ENCODE data around the gene AAR2. TPM values are rescaled to one million over a fixed set of nuclear protein-coding genes. Genes with fewer than 3 reads are reported as not detected.

Gene AAR2
- polyA plus RNA-seq, 4 donors: 15.7 to 29.3 (median 23.2) TPM

DNA sequence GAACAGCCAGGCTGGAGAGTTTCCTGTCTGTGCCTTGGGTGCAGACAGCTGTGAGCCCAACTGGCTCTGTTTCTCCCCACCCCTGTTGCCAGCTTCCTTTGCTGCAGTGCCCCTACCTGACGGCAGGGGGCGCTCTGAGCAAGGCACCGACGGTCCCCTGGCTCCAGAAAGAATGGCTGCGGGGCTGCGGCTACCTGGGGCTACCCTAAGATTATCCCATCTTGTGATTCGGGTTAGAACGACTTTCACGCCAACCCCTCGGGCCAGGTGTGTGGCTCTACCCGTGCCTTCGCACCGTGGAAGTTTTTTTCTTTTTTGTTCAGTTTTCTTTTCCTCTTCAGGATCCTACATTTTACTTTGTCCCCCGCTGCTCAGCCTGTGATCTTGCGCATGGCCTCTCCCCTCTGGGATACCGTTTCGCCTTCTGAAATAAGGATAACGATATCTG, 33.4 kb upstream of the AAR2 start:
- Histone ChIP-seq H3K36me3 (ENCODE audit: control insufficient read depth in 3 of 3, insufficient read depth in 2 of 3, low read depth in 1 of 3, low read length in 3 of 3) (peaks cover 0 to 74% (median 8%) of the 10 kb centered on the region in 3 donors), H3K27ac (ENCODE audit: low read depth in 1 of 3, low read length in 2 of 3) (no peak overlapping the region), H3K27me3 (ENCODE audit: control insufficient read depth in 3 of 3, insufficient read depth in 3 of 3, low read length in 3 of 3) (no peaks in the 10 kb centered on the region), H3K9me3 (ENCODE audit: control insufficient read depth in 2 of 2, insufficient read depth in 1 of 2, low read depth in 1 of 2, low read length in 1 of 2) (no peaks in the 10 kb centered on the region), H3K4me1 (ENCODE audit: control insufficient read depth in 3 of 3, insufficient read depth in 2 of 3, low read depth in 1 of 3, low read length in 2 of 3) (no peaks in the 10 kb centered on the region), H3K4me3 (ENCODE audit: low read depth in 1 of 3, low read length in 3 of 3) (no peak overlapping the region)
- 31 to 37% (median 33%) methylated on average over 18 of the region's 18 CpGs for WGBS, 3 donors
- DNase-seq: peak; percentile 58 to 66
- no peak for FAIRE-seq

DNA sequence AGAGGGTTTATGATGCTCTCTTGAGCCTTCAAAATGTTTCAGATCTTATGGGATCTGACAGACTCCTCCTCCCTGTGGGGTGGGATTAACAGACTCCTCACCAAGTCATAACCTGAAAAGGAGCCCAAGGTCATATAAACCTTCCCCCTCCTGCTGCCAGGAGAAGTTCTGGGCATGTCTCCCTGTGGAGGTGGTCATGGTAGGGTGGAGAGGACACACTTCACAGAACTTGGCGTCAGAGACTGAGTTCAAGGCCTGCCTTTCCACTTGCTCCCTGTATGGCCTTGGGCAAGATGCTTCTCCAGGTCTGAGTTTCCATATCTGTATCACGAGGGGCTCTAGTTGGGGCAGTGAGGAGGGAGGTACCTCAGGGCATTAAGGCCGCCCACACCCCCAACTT, 32.4 kb upstream of the AAR2 start:
- DNase-seq (no peak), FAIRE-seq (no peak)
- H3K9me3 ChIP-seq (ENCODE audit: control insufficient read depth in 2 of 2, insufficient read depth in 1 of 2, low read depth in 1 of 2, low read length in 1 of 2): no peaks in the 10 kb centered on the region
- no peak overlapping the region for H3K4me3 ChIP-seq (ENCODE audit: low read depth in 1 of 3, low read length in 3 of 3)
- no peaks in the 10 kb centered on the region for H3K4me1 ChIP-seq (ENCODE audit: control insufficient read depth in 3 of 3, insufficient read depth in 2 of 3, low read depth in 1 of 3, low read length in 2 of 3)
- WGBS, 3 donors: 85 to 89% (median 87%) methylated on average over 3 of the region's 3 CpGs
- H3K36me3 ChIP-seq (ENCODE audit: control insufficient read depth in 3 of 3, insufficient read depth in 2 of 3, low read depth in 1 of 3, low read length in 3 of 3): peaks cover 0 to 74% (median 8%) of the 10 kb centered on the region in 3 donors
- H3K27ac ChIP-seq (ENCODE audit: low read depth in 1 of 3, low read length in 2 of 3): no peak overlapping the region
- H3K27me3 ChIP-seq (ENCODE audit: control insufficient read depth in 3 of 3, insufficient read depth in 3 of 3, low read length in 3 of 3): no peaks in the 10 kb centered on the region

GRCh38 chr20:36205026-36205425, 31.3 kb upstream of the AAR2 start:
- no peak overlapping the region for H3K4me3 ChIP-seq (ENCODE audit: low read depth in 1 of 3, low read length in 3 of 3)
- no peaks in the 10 kb centered on the region for H3K4me1 ChIP-seq (ENCODE audit: control insufficient read depth in 3 of 3, insufficient read depth in 2 of 3, low read depth in 1 of 3, low read length in 2 of 3)
- 81 to 92% (median 84%) methylated on average over 3 of the region's 3 CpGs for WGBS, 3 donors
- H3K27ac ChIP-seq (ENCODE audit: low read depth in 1 of 3, low read length in 2 of 3): no peak overlapping the region
- H3K27me3 ChIP-seq (ENCODE audit: control insufficient read depth in 3 of 3, insufficient read depth in 3 of 3, low read length in 3 of 3): no peaks in the 10 kb centered on the region
- no peaks in the 10 kb centered on the region for H3K9me3 ChIP-seq (ENCODE audit: control insufficient read depth in 2 of 2, insufficient read depth in 1 of 2, low read depth in 1 of 2, low read length in 1 of 2)
- FAIRE-seq (no peak), DNase-seq (no peak)
- H3K36me3 ChIP-seq (ENCODE audit: control insufficient read depth in 3 of 3, insufficient read depth in 2 of 3, low read depth in 1 of 3, low read length in 3 of 3): peaks cover 2 to 79% (median 13%) of the 10 kb centered on the region in 3 donors

GRCh38 chr20:36206068-36206467, 30.2 kb upstream of the AAR2 start:
- 88 to 91% (median 90%) methylated on average over 9 of the region's 9 CpGs for WGBS, 3 donors
- H3K36me3 ChIP-seq (ENCODE audit: control insufficient read depth in 3 of 3, insufficient read depth in 2 of 3, low read depth in 1 of 3, low read length in 3 of 3): peaks cover 3 to 80% (median 13%) of the 10 kb centered on the region in 3 donors

GRCh38 chr20:36206641-36207040, 29.6 kb upstream of the AAR2 start:
- peaks cover 3 to 79% (median 13%) of the 10 kb centered on the region in 3 donors for H3K36me3 ChIP-seq (ENCODE audit: control insufficient read depth in 3 of 3, insufficient read depth in 2 of 3, low read depth in 1 of 3, low read length in 3 of 3)

More at GRCh38 chr20:36206068-36206467, 30.2 kb upstream of the AAR2 start:
- Histone ChIP-seq H3K27me3 (ENCODE audit: control insufficient read depth in 3 of 3, insufficient read depth in 3 of 3, low read length in 3 of 3) (no peaks in the 10 kb centered on the region), H3K27ac (ENCODE audit: low read depth in 1 of 3, low read length in 2 of 3) (no peak overlapping the region), H3K4me1 (ENCODE audit: control insufficient read depth in 3 of 3, insufficient read depth in 2 of 3, low read depth in 1 of 3, low read length in 2 of 3) (no peaks in the 10 kb centered on the region), H3K9me3 (ENCODE audit: control insufficient read depth in 2 of 2, insufficient read depth in 1 of 2, low read depth in 1 of 2, low read length in 1 of 2) (no peaks in the 10 kb centered on the region), H3K4me3 (ENCODE audit: low read depth in 1 of 3, low read length in 3 of 3) (no peak overlapping the region)
- FAIRE-seq (no peak), DNase-seq (no peak)

DNA sequence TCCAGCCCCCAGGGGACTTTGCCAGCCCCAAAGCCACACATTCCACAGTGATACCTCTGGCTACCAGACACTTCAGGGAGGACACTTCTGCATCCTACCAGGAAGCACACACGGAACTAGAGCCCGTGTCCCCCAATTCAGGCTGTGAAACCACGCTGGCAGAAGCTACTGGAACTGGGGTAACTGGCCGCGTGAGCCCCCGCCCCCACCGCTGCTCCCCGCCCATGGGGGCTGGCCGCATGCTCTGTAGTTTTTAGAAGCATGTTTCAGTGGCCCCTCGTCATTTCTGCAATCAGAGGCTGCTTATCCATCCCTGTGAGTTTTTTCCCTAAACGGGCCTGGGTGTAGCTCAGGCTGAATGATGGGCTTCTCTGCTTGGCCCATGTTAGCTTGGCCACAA, 28.7 kb upstream of the AAR2 start:
- H3K36me3 ChIP-seq (ENCODE audit: control insufficient read depth in 3 of 3, insufficient read depth in 2 of 3, low read depth in 1 of 3, low read length in 3 of 3): peaks cover 3 to 82% (median 13%) of the 10 kb centered on the region in 3 donors
- no peaks in the 10 kb centered on the region for H3K9me3 ChIP-seq (ENCODE audit: control insufficient read depth in 2 of 2, insufficient read depth in 1 of 2, low read depth in 1 of 2, low read length in 1 of 2)
- FAIRE-seq (no peak), DNase-seq (no peak)
- WGBS, 3 donors: 79 to 93% (median 87%) methylated on average over 11 of the region's 11 CpGs
- no peak overlapping the region for H3K27ac ChIP-seq (ENCODE audit: low read depth in 1 of 3, low read length in 2 of 3)
- H3K4me1 ChIP-seq (ENCODE audit: control insufficient read depth in 3 of 3, insufficient read depth in 2 of 3, low read depth in 1 of 3, low read length in 2 of 3): no peaks in the 10 kb centered on the region
- no peaks in the 10 kb centered on the region for H3K27me3 ChIP-seq (ENCODE audit: control insufficient read depth in 3 of 3, insufficient read depth in 3 of 3, low read length in 3 of 3)
- no peak overlapping the region for H3K4me3 ChIP-seq (ENCODE audit: low read depth in 1 of 3, low read length in 3 of 3)

More at GRCh38 chr20:36206641-36207040, 29.6 kb upstream of the AAR2 start:
- H3K27me3 ChIP-seq (ENCODE audit: control insufficient read depth in 3 of 3, insufficient read depth in 3 of 3, low read length in 3 of 3): no peaks in the 10 kb centered on the region
- no peak overlapping the region for H3K4me3 ChIP-seq (ENCODE audit: low read depth in 1 of 3, low read length in 3 of 3)
- no peaks in the 10 kb centered on the region for H3K4me1 ChIP-seq (ENCODE audit: control insufficient read depth in 3 of 3, insufficient read depth in 2 of 3, low read depth in 1 of 3, low read length in 2 of 3)
- 84 to 91% (median 90%) methylated on average over 9 of the region's 9 CpGs for WGBS, 3 donors
- no peak for FAIRE-seq
- no peak overlapping the region for H3K27ac ChIP-seq (ENCODE audit: low read depth in 1 of 3, low read length in 2 of 3)
- no peaks in the 10 kb centered on the region for H3K9me3 ChIP-seq (ENCODE audit: control insufficient read depth in 2 of 2, insufficient read depth in 1 of 2, low read depth in 1 of 2, low read length in 1 of 2)
- DNase-seq: no peak

GRCh38 chr20:36208257-36208656, 28.0 kb upstream of the AAR2 start:
- DNase-seq (no peak), FAIRE-seq (no peak)
- peaks cover 3 to 81% (median 13%) of the 10 kb centered on the region in 3 donors for H3K36me3 ChIP-seq (ENCODE audit: control insufficient read depth in 3 of 3, insufficient read depth in 2 of 3, low read depth in 1 of 3, low read length in 3 of 3)
- H3K9me3 ChIP-seq (ENCODE audit: control insufficient read depth in 2 of 2, insufficient read depth in 1 of 2, low read depth in 1 of 2, low read length in 1 of 2): no peaks in the 10 kb centered on the region
- H3K4me3 ChIP-seq (ENCODE audit: low read depth in 1 of 3, low read length in 3 of 3): no peak overlapping the region
- no peaks in the 10 kb centered on the region for H3K4me1 ChIP-seq (ENCODE audit: control insufficient read depth in 3 of 3, insufficient read depth in 2 of 3, low read depth in 1 of 3, low read length in 2 of 3)
- no peaks in the 10 kb centered on the region for H3K27me3 ChIP-seq (ENCODE audit: control insufficient read depth in 3 of 3, insufficient read depth in 3 of 3, low read length in 3 of 3)
- WGBS, 3 donors: 89 to 91% (median 91%) methylated on average over 10 of the region's 10 CpGs
- no peak overlapping the region for H3K27ac ChIP-seq (ENCODE audit: low read depth in 1 of 3, low read length in 2 of 3)

DNA sequence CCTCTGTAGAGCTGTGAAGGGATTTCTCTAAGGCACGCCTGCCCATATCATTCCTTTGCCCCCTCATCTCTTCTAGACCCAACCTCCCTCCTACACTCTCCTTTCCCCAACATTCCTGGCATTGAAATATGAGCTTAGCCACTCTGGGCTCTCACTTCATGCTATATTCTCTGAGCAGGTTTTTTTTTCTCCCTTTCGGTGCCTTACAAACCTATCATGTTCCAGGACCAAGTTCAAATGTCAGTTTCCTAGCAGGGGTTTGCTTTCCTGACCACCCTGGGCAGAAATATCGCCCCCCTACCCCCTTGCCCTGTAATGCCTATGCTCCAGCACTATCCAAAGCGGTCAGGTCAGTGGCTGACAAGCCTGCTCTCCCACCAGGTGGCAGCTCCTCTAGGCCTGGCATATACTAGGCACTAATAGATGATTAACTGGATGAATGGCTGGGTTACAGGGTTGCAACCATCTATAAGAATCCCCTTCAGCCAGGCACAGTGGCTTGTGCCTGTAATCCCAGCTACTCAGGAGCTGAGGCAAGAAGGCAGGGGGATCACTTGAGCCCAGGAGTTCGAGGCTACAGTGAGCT, 25.7 kb upstream of the AAR2 start:
- H3K36me3 ChIP-seq (ENCODE audit: control insufficient read depth in 3 of 3, insufficient read depth in 2 of 3, low read depth in 1 of 3, low read length in 3 of 3): peaks cover 3 to 82% (median 12%) of the 10 kb centered on the region in 3 donors

GRCh38 chr20:36213362-36213761, 22.9 kb upstream of the AAR2 start:
- Histone ChIP-seq H3K27ac (ENCODE audit: low read depth in 1 of 3, low read length in 2 of 3) (no peak overlapping the region), H3K9me3 (ENCODE audit: control insufficient read depth in 2 of 2, insufficient read depth in 1 of 2, low read depth in 1 of 2, low read length in 1 of 2) (no peaks in the 10 kb centered on the region), H3K27me3 (ENCODE audit: control insufficient read depth in 3 of 3, insufficient read depth in 3 of 3, low read length in 3 of 3) (no peaks in the 10 kb centered on the region), H3K4me1 (ENCODE audit: control insufficient read depth in 3 of 3, insufficient read depth in 2 of 3, low read depth in 1 of 3, low read length in 2 of 3) (no peaks in the 10 kb centered on the region), H3K36me3 (ENCODE audit: control insufficient read depth in 3 of 3, insufficient read depth in 2 of 3, low read depth in 1 of 3, low read length in 3 of 3) (peaks cover 3 to 67% (median 5%) of the 10 kb centered on the region in 3 donors), H3K4me3 (ENCODE audit: low read depth in 1 of 3, low read length in 3 of 3) (no peak overlapping the region)
- WGBS, 3 donors: 60 to 71% (median 61%) methylated on average over 2 of the region's 2 CpGs
- DNase-seq (no peak), FAIRE-seq (no peak)

More for the DNA sequence above, 25.7 kb upstream of the AAR2 start:
- no peak for FAIRE-seq
- no peak overlapping the region for H3K4me3 ChIP-seq (ENCODE audit: low read depth in 1 of 3, low read length in 3 of 3)
- no peak for DNase-seq
- no peaks in the 10 kb centered on the region for H3K27me3 ChIP-seq (ENCODE audit: control insufficient read depth in 3 of 3, insufficient read depth in 3 of 3, low read length in 3 of 3)
- H3K4me1 ChIP-seq (ENCODE audit: control insufficient read depth in 3 of 3, insufficient read depth in 2 of 3, low read depth in 1 of 3, low read length in 2 of 3): no peaks in the 10 kb centered on the region
- no peak overlapping the region for H3K27ac ChIP-seq (ENCODE audit: low read depth in 1 of 3, low read length in 2 of 3)
- no peaks in the 10 kb centered on the region for H3K9me3 ChIP-seq (ENCODE audit: control insufficient read depth in 2 of 2, insufficient read depth in 1 of 2, low read depth in 1 of 2, low read length in 1 of 2)
- WGBS, 3 donors: 85 to 89% (median 86%) methylated on average over 5 of the region's 5 CpGs
